ENCODE data around the gene LUC7L2. TPM values are rescaled to one million over a fixed set of nuclear protein-coding genes. Genes with fewer than 3 reads are reported as not detected.
"Not testable (repeated sequence)": the region's sequence is repeated elsewhere in the genome, so short reads cannot be mapped to it uniquely, and the experiment has no call there.

The LUC7L2 gene
- total RNA-seq, 2 donors from 2014 or later, result 61.3 to 107 TPM

- H3K27me3 ChIP-seq, result no peaks in the 10 kb centered on the region
- DNase-seq, result no peak
- no peak overlapping the region for H3K9ac ChIP-seq (ENCODE audit: low read depth in 2 of 2, low read length in 2 of 2)
- no peak for TF ChIP-seq CTCF (IDR thresholded peaks at IDR 0.05)
- H3K27ac ChIP-seq, result no peak overlapping the region
- no peaks in the 10 kb centered on the region for H3K4me1 ChIP-seq
- intact Hi-C loops (cut with DNase I), result no loop called here
- no peaks in the 10 kb centered on the region for H3K9me3 ChIP-seq
- no peak overlapping the region for H3K4me3 ChIP-seq
- no peaks in the 10 kb centered on the region for H3K36me3 ChIP-seq
Measured at GRCh38 chr7:139457153-139457946, 97.7 kb downstream of the LUC7L2 start.

GRCh38 chr7:139463421-139463820, 103.7 kb downstream of the LUC7L2 start:
- H3K9me3 ChIP-seq; H3K27ac ChIP-seq; H3K4me1 ChIP-seq; H3K36me3 ChIP-seq; H3K9ac ChIP-seq (ENCODE audit: low read depth in 2 of 2, low read length in 2 of 2); H3K4me3 ChIP-seq; DNase-seq; intact Hi-C loops (cut with DNase I); H3K27me3 ChIP-seq: not testable (repeated sequence)

- intact Hi-C loops (cut with DNase I); H3K27ac ChIP-seq; H3K4me1 ChIP-seq; H3K9me3 ChIP-seq; H3K9ac ChIP-seq (ENCODE audit: low read depth in 2 of 2, low read length in 2 of 2); H3K27me3 ChIP-seq; H3K36me3 ChIP-seq; H3K4me3 ChIP-seq; DNase-seq: not testable (repeated sequence)
Measured at GRCh38 chr7:139464511-139464910, 104.8 kb downstream of the LUC7L2 start.

GRCh38 chr7:139465072-139465471, 105.4 kb downstream of the LUC7L2 start:
- H3K9ac ChIP-seq (ENCODE audit: low read depth in 2 of 2, low read length in 2 of 2); H3K9me3 ChIP-seq; H3K4me3 ChIP-seq; H3K27ac ChIP-seq; H3K27me3 ChIP-seq; intact Hi-C loops (cut with DNase I); DNase-seq; H3K36me3 ChIP-seq; H3K4me1 ChIP-seq: not testable (repeated sequence)

GRCh38 chr7:139467729-139468128, 108.0 kb downstream of the LUC7L2 start:
- H3K4me1 ChIP-seq; DNase-seq; H3K27ac ChIP-seq; H3K9ac ChIP-seq (ENCODE audit: low read depth in 2 of 2, low read length in 2 of 2); H3K9me3 ChIP-seq; intact Hi-C loops (cut with DNase I); H3K4me3 ChIP-seq; H3K27me3 ChIP-seq; H3K36me3 ChIP-seq: not testable (repeated sequence)

GRCh38 chr7:139468281-139468680, 108.6 kb downstream of the LUC7L2 start:
- intact Hi-C loops (cut with DNase I); H3K4me3 ChIP-seq; H3K27ac ChIP-seq; H3K36me3 ChIP-seq; H3K27me3 ChIP-seq; H3K9me3 ChIP-seq; H3K4me1 ChIP-seq; H3K9ac ChIP-seq (ENCODE audit: low read depth in 2 of 2, low read length in 2 of 2): not testable (repeated sequence)
- peak; percentile 56 for DNase-seq

GRCh38 chr7:139471740-139472353, 112.2 kb downstream of the LUC7L2 start:
- Histone ChIP-seq H3K4me1 (no peaks in the 10 kb centered on the region), H3K36me3 (no peaks in the 10 kb centered on the region), H3K4me3 (no peak overlapping the region), H3K27me3 (no peaks in the 10 kb centered on the region), H3K9me3 (no peaks in the 10 kb centered on the region), H3K9ac (ENCODE audit: low read depth in 2 of 2, low read length in 2 of 2) (no peak overlapping the region), H3K27ac (no peak overlapping the region)
- no peak for TF ChIP-seq CTCF (IDR thresholded peaks at IDR 0.05)
- intact Hi-C loops (cut with DNase I), result no loop called here
- no peak for DNase-seq

Other genes with a start within 250 kb of the LUC7L2 start
- 10 to 100 TPM; 14.4 to 19.3 TPM for gene UBN2, start 128.7 kb upstream of the LUC7L2 start, total RNA-seq
- 10 to 100 TPM; 21.6 to 23.0 TPM for gene FMC1, start 18.6 kb upstream of the LUC7L2 start, total RNA-seq
- gene KLRG2, start 123.8 kb downstream of the LUC7L2 start, total RNA-seq, result 1 to 10 TPM in 1 of 2 donors, under 1 TPM in 1; 0.24 to 1.7 TPM
- not detected for gene CLEC2L, start 163.8 kb downstream of the LUC7L2 start, total RNA-seq

Measured in colonic mucosa (tissue), 4 donors.